KG1 (cell line): Measurements from ENCODE around the gene POU5F2.

Source experiments
- DNase-seq: peaks from one replicate; lab custom pipeline; 2025; lab: John Stamatoyannopoulos, UW

POU5F2 gene

DNA sequence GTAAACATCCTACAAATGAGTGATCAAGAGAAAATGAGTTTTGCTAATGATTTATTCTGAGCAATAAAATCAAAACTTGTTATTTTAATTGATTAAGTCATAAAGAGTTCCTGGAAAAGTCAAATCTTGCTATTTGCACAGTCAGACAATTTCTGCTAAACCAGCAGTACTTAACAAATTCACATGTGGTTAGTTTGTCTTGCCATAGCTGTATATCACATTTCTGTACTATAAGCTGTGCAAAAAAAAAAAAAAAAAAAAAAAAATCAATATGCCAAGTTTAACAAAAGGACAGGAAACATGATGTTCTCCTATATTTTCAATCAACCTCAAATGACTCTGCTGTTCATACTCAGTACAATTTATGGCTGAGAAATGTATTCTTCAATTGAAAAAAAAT, 24.9 kb downstream of the POU5F2 start:
- DNase-seq, result no peak

DNA sequence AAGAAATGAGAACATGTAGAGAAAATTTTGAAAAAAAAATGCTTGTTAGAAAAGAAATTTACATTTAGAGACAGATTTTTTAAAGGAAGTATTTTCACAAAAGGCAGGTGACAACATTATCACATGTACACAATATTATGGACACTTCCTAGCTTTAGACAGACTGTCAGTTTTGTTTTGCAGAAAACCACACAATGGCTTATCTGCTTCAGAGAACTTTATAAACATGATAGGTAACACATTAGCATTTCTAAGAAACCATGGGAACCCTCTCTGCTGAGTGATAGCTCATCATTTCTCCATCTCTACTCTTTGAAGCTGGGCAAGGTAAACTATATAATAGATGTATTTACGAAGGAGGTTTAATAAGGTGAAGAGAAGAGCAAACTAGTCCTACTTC, 25.6 kb downstream of the POU5F2 start:
- DNase-seq, result no peak

DNA sequence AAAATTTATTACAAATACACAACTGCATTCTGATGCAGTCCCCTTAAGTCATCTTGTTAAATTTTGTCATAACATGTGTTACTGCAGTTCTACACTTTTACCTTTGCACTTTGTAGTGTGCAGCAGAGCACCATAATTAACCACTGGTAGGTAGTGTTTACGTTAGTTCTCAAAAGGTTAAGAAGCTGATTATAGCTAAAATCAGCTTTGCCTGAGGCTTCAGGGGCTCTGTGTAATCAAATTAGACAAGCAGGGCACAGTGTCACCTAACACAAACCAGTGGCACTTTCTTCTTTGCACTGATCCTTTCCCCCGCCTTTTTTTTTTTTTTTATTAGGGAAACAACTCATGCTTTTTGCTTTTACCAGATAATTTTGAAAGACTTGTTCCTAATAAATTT, 26.1 kb downstream of the POU5F2 start:
- DNase-seq, result no peak

GRCh38 chr5:93708442-93708841, 33.0 kb downstream of the POU5F2 start:
- no peak for DNase-seq

- no peak for DNase-seq
Measured at GRCh38 chr5:93705896-93706295, 35.5 kb downstream of the POU5F2 start.

- DNase-seq, result no peak
Measured at GRCh38 chr5:93704996-93705395, 36.4 kb downstream of the POU5F2 start.

- no peak for DNase-seq
Measured at GRCh38 chr5:93691997-93692396, 49.4 kb downstream of the POU5F2 start.
